ENCODE data around the gene ZNF275. TPM values are rescaled to one million over a fixed set of nuclear protein-coding genes. Genes with fewer than 3 reads are reported as not detected.

Gene ZNF275
- total and polyA plus RNA-seq, 12 donors, result 22.8 to 252 (median 101) TPM

DNA sequence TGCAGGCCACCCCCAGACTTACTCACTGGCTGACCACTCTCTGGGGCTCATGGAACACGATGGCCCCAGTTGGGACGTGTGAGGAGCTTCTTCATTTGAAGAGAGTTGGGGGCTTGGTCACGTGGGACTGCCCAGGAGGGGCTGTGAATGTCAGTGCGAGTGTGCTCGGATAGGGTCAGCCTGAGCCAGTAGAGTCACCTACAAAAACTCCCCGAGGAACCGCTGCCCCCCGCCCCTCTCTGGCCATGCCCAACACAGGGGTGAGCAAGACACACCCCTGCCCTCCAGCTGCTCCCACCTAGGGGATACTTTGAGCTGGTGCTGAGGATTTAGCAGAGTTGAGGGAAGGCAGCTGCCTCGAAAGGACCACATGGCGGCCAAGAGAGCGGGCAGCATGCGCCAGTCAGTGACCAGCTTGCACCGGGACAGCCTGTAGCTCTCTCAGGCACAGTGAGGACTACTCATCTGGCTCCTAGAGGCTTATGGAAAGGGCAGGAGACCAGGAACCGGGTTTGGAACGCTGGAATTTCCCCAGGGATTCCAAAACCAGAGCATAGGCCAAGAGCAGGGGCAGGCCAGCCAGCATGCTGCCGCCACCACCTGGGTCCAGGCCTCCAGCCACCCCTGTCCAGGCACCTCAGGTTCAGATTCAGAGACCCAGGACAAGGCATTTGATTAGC is 58.8 kb downstream of the ZNF275 start:
- no peak overlapping the region for H3K27ac ChIP-seq
- H3K4me3 ChIP-seq, result no peak overlapping the region
- DNase-seq, result peak in 1 of 7 donors; percentile 5
- WGBS, 4 donors, result 85 to 94% (median 89%) methylated on average over 15 to 16 of the region's 16 CpGs; no CpG with 5 or more reads in 1 of the 4 donors
- no peaks in the 10 kb centered on the region for H3K9me3 ChIP-seq (replicated peaks in 1 of 3)
- intact Hi-C loops (cut with DNase I), result loop anchor here in 1 of 2 donors (5.0 kb wide), 1 partner anchor 440 kb away; no protein-coding TSS in a partner anchor
- TF ChIP-seq, protein P1, sequence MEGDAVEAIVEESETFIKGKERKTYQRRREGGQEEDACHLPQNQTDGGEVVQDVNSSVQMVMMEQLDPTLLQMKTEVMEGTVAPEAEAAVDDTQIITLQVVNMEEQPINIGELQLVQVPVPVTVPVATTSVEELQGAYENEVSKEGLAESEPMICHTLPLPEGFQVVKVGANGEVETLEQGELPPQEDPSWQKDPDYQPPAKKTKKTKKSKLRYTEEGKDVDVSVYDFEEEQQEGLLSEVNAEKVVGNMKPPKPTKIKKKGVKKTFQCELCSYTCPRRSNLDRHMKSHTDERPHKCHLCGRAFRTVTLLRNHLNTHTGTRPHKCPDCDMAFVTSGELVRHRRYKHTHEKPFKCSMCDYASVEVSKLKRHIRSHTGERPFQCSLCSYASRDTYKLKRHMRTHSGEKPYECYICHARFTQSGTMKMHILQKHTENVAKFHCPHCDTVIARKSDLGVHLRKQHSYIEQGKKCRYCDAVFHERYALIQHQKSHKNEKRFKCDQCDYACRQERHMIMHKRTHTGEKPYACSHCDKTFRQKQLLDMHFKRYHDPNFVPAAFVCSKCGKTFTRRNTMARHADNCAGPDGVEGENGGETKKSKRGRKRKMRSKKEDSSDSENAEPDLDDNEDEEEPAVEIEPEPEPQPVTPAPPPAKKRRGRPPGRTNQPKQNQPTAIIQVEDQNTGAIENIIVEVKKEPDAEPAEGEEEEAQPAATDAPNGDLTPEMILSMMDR (IDR thresholded peaks at IDR 0.05), result no peak
- no peak for TF ChIP-seq POLR2A (IDR thresholded peaks at IDR 0.05)
- H3K27me3 ChIP-seq, result no peaks in the 10 kb centered on the region
- H3K4me1 ChIP-seq (replicated peaks in 1 of 2), result no peaks in the 10 kb centered on the region
- no peaks in the 10 kb centered on the region for H3K36me3 ChIP-seq (replicated peaks in 1 of 2)

DNA sequence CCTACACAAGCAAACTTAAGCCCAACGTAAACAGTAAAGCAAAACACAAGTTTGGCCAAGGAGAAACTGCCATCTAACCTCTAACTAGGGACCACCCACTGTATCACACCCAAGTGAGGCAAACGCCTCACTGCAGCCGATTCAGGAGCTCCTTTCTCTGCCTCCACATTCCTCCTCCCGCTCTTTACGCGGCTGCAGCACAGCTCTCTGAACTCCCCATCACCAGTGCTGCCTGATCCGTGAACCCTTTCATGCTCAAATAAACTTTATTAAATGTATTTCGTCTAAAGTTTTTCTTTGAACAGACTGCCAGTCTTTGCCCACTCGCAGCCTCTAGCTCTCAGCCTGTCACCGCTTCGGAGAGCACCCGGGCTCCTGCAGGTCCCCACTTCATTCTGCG is 60.7 kb downstream of the ZNF275 start:
- H3K36me3 ChIP-seq (replicated peaks in 1 of 2), result no peaks in the 10 kb centered on the region
- no peak overlapping the region for H3K4me3 ChIP-seq
- no peaks in the 10 kb centered on the region for H3K4me1 ChIP-seq (replicated peaks in 1 of 2)
- H3K27me3 ChIP-seq, result no peaks in the 10 kb centered on the region
- H3K9me3 ChIP-seq (replicated peaks in 1 of 3), result no peaks in the 10 kb centered on the region
- WGBS, 4 donors, result 61 to 68% (median 66%) methylated on average over 11 to 13 of the region's 13 CpGs
- no peak overlapping the region for H3K27ac ChIP-seq
- no peak for DNase-seq
- TF ChIP-seq POLR2A (IDR thresholded peaks at IDR 0.05), result no peak
- TF ChIP-seq, protein P1 (IDR thresholded peaks at IDR 0.05), result no peak
- intact Hi-C loops (cut with DNase I), result loop anchor here in 1 of 2 donors (5.0 kb wide), 1 partner anchor 442 kb away; no protein-coding TSS in a partner anchor

DNA sequence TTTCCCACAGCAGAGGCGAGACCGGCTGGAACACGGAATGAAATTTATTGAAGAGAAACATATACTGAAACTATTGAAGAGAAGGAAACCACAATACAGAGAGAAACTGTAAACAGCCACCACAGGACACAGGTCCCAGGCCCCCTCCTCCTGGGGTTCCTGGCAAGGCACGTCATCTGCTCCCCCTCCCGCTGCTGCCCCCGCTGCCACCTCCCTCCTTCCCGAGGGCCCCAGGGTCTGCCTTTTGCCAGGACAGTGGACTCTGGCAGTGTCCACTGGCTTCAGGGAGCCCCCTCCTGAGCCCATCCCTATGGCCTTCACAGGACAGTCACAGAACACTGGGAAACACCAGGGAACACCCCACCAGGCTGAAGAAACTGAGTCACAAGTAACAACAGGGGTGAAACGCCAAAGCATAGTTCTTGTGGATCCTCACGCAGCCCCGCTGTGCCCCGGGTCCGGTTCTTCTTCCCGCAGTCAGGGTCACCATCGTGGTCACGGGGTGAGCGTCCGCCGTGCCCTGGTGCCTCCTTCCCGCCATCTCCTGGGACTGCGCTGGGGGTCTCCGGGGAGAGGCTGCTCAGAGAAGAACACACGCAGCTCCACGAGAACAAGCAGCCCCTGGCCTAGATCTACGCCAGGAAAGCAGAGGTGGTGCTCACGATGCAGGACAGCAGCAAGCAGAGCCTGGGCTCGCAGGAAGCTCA is 61.8 kb downstream of the ZNF275 start:
- Histone ChIP-seq H3K27ac (no peak overlapping the region), H3K27me3 (no peaks in the 10 kb centered on the region), H3K9me3 (replicated peaks in 1 of 3) (no peaks in the 10 kb centered on the region), H3K4me3 (no peak overlapping the region), H3K36me3 (replicated peaks in 1 of 2) (no peaks in the 10 kb centered on the region), H3K4me1 (replicated peaks in 1 of 2) (no peaks in the 10 kb centered on the region)
- TF ChIP-seq, protein P1 (IDR thresholded peaks at IDR 0.05), result no peak
- no peak for TF ChIP-seq POLR2A (IDR thresholded peaks at IDR 0.05)
- intact Hi-C loops (cut with DNase I), result no loop called here
- 88 to 90% (median 88%) methylated on average over 16 to 26 of the region's 26 CpGs for WGBS, 4 donors
- no peak for DNase-seq

DNA sequence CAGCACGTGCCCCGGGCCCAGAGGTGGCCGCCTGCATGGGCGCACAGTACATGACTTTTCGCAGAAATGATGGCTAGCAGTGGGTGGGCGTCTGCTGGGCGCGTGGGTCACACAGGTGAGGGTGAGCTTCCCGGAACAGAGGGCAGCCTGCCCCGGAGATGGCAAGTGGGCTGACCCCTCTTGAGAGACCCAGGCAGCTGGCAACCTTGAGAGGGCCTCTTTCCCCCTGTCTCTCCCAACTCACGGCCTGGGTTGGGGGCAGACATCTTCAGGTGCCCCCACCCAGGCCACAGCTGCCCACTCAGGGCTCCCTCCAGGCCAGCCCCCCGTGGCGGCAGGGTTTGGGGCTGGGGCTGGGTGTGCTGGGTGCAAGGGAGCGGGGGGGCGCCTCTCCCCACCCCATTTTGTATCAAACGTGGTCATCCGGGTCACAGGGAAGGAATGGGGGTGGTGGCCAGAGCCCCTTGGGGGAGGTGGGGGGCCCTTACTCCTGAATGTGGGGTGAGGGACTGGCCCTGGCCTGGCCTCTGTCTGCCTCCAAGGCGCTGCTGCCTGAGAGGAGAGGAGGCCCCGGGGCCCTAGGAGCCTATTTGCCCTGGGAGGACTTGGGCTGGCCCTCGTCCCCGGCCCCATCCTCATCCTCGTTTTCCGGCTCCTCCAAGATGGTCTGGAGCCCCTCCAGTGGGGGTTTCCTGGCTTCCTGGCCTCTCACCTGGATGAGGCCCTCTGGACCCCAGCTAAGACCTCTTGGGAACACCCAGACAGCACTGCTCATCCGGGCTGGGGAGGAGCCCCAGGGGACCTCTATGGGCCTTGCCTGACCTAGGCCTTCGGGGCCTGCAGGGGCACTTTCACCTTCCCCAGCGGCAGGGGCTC is 62.6 kb downstream of the ZNF275 start:
- TF ChIP-seq POLR2A (IDR thresholded peaks at IDR 0.05), result no peak
- TF ChIP-seq, protein P1 (IDR thresholded peaks at IDR 0.05), result no peak
- Histone ChIP-seq H3K4me3 (no peak overlapping the region), H3K36me3 (replicated peaks in 1 of 2) (no peaks in the 10 kb centered on the region), H3K27me3 (no peaks in the 10 kb centered on the region), H3K4me1 (replicated peaks in 1 of 2) (no peaks in the 10 kb centered on the region), H3K27ac (no peak overlapping the region), H3K9me3 (replicated peaks in 1 of 3) (no peaks in the 10 kb centered on the region)
- DNase-seq, result no peak
- 82 to 85% (median 83%) methylated on average over 2 to 26 of the region's 26 CpGs; no CpG with 5 or more reads in 1 of the 4 donors for WGBS, 4 donors
- intact Hi-C loops (cut with DNase I), result no loop called here
